NCI-H526 treated with DMSO at 0.1 percent for 48 hours (cell line): ENCODE data around the gene MICAL3.

Experiments
- DNase-seq: peaks from one replicate; lab custom pipeline; 2025; lab: John Stamatoyannopoulos, UW

Gene MICAL3

GRCh38 chr22:17972385-17973191 is 51.8 kb downstream of the MICAL3 start:
- DNase-seq, result no peak

GRCh38 chr22:17971711-17972110 is 52.6 kb downstream of the MICAL3 start:
- no peak for DNase-seq

DNA sequence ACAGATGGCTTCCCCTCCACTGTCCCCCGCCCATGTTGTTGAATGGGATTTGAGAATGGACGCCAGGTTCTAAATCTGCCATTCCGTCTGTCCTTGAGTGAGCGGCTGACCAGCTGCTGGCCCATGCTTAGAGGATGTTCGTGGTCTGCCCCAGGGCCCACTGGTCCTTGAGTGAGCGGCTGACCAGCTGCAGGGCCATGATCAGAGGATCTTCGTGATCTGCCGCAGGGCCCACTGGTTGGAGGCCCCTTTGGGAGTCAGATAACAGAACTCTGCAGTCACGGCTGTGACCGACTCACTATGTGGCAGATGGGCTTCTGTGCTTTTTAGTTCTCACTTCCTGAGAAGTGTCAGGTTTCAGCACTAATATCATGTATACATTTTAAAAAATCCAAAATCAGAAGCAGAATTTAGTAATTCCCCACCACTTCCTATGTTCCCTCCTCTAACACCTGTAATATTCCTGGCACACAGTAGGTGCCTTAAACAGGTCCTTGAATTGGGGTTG is 54.1 kb downstream of the MICAL3 start:
- no peak for DNase-seq

GRCh38 chr22:17969701-17970113 is 54.7 kb downstream of the MICAL3 start:
- DNase-seq, result no peak

DNA sequence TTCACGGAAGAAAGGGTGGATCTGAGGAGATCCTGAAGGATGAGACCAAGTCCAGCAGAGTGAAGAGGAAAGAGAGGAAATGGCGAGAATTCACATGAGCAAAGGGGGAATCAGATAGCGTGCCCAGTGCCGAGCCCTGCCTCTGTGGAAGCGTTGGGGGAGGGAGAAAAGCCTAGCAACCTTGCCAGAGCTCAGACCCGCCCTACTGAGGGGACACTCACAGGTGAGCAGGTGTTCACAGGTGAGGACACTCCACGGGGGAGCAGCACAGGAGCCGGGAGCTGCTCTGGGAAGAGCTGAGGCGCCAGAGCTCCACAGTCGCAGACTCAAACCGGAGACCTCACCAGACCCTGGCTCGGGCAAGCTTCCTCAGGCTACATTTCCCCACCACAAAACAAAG is 56.2 kb downstream of the MICAL3 start:
- no peak for DNase-seq

DNA sequence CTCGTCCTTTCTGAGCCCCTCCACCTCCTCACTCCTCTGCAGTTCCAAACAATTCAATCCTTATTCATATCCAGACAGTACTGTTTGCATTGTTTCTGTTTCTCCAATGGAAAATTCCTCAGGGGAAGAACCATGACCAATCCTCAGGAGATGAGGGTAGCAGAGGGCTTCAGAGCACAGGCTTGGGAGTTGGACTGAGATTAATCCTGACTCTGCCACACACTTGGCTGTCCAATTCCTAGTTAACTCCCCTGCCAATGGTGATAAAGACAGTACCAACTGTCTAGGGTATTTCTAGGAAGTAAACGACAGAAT is 58.0 kb downstream of the MICAL3 start:
- no peak for DNase-seq

- no peak for DNase-seq
Observed at GRCh38 chr22:17965538-17966402, 58.6 kb downstream of the MICAL3 start.

GRCh38 chr22:17964643-17965042 is 59.7 kb downstream of the MICAL3 start:
- no peak for DNase-seq

- DNase-seq, result no peak
Observed at GRCh38 chr22:17964156-17964555, 60.2 kb downstream of the MICAL3 start.

DNA sequence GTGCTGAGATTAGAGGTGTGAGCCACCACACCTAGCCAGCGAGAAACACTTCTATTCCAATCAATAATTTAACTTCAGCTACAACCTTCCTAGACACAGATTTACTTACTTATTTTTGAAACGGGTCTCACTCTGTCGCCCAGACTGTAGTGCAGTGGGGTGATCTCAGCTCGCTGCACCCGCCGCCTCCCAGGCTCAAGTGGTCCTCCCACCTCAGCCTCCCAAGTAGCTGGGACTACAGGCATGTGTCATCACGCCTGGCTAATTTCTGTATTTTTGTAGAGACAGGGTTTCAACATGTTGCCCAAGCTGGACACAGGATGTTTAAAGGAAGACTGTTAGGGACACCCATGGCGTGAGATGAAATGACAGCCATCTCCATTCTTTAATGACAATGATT is 61.3 kb downstream of the MICAL3 start:
- no peak for DNase-seq

- DNase-seq, result no peak
Observed at GRCh38 chr22:17962168-17962567, 62.2 kb downstream of the MICAL3 start.

- DNase-seq, result no peak
Observed at GRCh38 chr22:17961446-17961729, 63.0 kb downstream of the MICAL3 start.

- DNase-seq, result no peak
Observed at GRCh38 chr22:17960695-17961445, 63.5 kb downstream of the MICAL3 start.

DNA sequence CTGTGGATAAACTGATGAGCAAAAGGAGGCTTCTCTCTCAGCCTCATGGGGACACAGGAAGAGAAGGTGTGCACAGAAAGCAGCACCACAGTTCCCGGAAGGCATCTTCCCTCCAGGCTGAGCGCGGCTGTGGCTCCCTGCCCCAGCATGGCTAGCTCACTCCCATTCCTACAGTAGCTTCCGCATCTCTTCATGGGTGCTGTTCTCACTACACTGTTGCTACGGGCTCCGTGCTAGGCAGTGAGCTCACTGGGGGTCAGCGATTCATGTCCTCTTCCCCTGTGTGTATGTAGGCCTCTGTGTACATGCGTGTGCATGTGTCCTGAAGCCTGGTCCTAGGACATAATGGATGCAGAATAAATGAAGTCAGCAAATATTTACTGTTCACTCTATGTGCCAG is 64.3 kb downstream of the MICAL3 start:
- DNase-seq, result no peak

GRCh38 chr22:17958166-17958565 is 66.2 kb downstream of the MICAL3 start:
- no peak for DNase-seq

- no peak for DNase-seq
Observed at GRCh38 chr22:17957693-17958092, 66.7 kb downstream of the MICAL3 start.

- DNase-seq, result no peak
Observed at GRCh38 chr22:17957204-17957603, 67.2 kb downstream of the MICAL3 start.

GRCh38 chr22:17956630-17957029 is 67.7 kb downstream of the MICAL3 start:
- no peak for DNase-seq

DNA sequence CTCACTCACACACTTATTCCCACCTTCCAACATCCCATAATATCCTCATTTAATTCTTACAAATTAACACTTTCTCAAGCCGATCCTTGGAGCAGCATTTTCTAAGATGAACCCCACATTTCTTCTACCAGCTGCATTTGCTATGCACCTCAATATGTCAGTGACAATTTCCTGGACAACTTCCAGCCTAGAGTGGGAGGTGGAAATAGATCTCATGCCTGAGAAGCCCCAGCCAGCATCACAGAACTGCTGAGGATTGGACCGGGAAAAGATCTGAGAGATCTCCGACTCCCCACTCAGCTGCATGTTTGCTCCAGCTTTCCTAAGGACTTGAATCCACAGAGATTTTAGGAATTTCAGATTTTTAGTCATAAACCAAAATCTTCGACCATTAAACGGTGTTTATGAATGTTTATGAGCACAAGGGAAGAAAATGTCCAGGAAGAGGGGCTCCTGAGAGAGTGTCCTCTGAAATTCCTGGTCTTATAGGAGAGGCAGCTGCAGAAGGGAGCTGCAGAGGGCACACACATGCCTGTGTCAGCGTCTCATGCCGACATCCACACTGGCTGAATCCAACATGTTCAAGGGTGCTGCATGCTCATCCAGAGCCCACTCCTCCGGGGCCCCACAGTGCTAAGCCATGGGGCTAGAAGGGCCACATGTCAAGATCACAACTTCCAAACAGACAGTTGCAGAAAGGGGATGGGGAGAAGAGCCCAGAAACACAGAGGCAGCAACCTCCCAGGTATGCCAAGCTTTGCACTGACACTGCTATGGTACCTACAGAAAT is 68.6 kb downstream of the MICAL3 start:
- no peak for DNase-seq

- no peak for DNase-seq
Observed at GRCh38 chr22:17954860-17955587, 69.3 kb downstream of the MICAL3 start.

GRCh38 chr22:17954200-17954859 is 70.0 kb downstream of the MICAL3 start:
- no peak for DNase-seq
